Loucy (cell line): ENCODE measurements around the gene FGD3.

Experiments used
- CTCF ChIP-seq: fragments of 200-600 bp; sonication (generic); conservative IDR thresholded peaks from 2 replicates; pipeline ENCODE4 v1.5.1; 2014; ENCODE audit warnings: mild to moderate bottlenecking, antibody characterized with exemption, low read length
- EZH2phosphoT487 ChIP-seq: fragments of 200-600 bp; IDR thresholded peaks from 2 replicates; pipeline ENCODE4 v1.6.1; 2018; ENCODE audit warnings: antibody characterized with exemption, mild to moderate bottlenecking, moderate library complexity, borderline replicate concordance

GRCh38 chr9:93051680-93052089 is 104.4 kb downstream of the FGD3 start:
- TF ChIP-seq EZH2phosphoT487 (no peak), CTCF (no peak)
